ENCODE data around the gene AMY1C. TPM values are rescaled to one million over a fixed set of nuclear protein-coding genes. Genes with fewer than 3 reads are reported as not detected.
"Not testable (repeated sequence)": the region's sequence is repeated elsewhere in the genome, so short reads cannot be mapped to it uniquely, and the experiment has no call there.

Gene AMY1C
- total RNA-seq, result 0.21 TPM

- not testable (repeated sequence) for DNase-seq
Observed at GRCh38 chr1:103749598-103749997, at the start of gene AMY1C. TSS of gene AMY1C (plus strand) at chr1:103749898. CDS start at chr1:103750470, 572 bp downstream.

DNA sequence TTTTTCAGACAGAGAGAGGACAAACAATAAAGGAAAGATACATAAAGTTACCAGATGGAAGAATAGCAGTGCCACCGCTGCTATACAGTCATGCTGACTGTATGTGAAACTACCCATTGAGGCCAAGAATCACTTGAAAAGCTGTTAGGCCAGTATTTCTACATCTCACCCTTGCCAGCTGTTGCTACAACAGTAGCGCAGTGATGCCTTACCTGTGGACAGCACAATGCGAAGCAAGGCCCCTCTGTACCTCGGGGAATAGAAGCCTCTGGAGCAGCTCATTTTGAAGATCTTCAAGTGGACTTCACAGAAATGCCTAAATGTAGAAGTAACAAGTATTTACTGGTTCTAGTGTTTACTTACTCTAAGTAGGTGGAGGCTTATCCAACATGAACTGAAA is 49.0 kb upstream of the AMY1C start:
- DNase-seq, result not testable (repeated sequence)

- DNase-seq, result not testable (repeated sequence)
Observed at GRCh38 chr1:103701256-103701655, 48.4 kb upstream of the AMY1C start.

DNA sequence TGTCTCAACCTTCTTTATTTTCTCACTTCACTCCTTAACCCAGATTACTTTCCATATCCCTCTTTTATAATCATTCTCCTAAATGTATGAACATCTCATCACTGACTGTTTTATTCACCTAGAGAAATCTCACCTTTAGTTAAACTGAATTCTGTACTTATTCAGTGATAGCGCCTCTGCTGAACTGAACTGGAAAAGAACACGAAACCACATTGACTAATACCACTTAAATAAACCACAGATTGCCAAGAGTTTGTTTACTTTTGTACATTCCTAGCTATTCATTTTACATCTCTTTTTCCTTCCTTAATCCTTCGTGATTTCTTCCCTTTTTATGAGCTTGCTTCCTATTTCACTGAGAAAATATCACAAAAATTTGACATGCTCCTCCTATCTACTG is 42.0 kb upstream of the AMY1C start:
- DNase-seq, result not testable (repeated sequence)

DNA sequence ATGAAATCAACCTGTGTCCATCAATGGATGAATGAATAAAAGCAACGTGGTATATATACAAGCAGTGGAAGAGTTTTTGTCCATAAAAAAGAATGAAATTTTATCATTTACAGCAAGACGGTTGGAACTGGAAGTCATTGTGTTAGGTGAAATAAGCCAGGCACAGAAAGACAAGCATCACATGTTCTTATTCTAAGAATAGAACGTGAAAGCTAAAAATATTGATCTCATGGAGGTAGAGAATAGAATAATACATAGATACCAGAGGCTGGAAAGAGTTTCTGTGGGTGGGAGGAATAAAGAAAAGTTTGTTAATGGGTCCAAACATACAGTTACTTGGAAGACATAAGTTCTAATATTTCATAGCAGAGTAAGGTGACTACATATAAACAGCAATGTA is 39.3 kb upstream of the AMY1C start:
- DNase-seq, result not testable (repeated sequence)

- DNase-seq, result not testable (repeated sequence)
Observed at GRCh38 chr1:103717404-103717803, 32.3 kb upstream of the AMY1C start.

DNA sequence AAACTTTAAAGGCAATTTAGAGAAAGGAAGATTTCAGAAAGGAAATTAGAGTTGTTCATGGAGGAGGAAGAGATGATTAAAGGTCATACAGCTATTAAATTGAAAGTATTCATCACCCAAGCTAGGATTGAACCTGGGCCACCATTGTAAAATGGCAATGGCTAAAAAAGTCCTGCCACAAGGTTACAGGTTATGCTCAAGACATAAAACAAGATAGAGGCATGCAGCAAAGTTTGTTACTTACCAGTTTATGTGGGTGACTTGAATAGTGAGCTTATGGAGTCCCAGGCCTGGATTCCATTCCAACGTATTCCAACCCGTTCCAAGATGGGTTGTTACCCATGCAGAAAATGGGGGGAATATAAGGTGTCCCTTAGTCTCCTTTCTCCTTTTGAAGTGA is 28.2 kb upstream of the AMY1C start:
- not testable (repeated sequence) for DNase-seq

- DNase-seq, result not testable (repeated sequence)
Observed at GRCh38 chr1:103735334-103735733, 14.4 kb upstream of the AMY1C start.

DNA sequence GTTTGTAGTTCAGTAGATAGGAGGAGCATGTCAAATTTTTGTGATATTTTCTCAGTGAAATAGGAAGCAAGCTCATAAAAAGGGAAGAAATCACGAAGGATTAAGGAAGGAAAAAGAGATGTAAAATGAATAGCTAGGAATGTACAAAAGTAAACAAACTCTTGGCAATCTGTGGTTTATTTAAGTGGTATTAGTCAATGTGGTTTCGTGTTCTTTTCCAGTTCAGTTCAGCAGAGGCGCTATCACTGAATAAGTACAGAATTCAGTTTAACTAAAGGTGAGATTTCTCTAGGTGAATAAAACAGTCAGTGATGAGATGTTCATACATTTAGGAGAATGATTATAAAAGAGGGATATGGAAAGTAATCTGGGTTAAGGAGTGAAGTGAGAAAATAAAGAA is 11.7 kb upstream of the AMY1C start:
- not testable (repeated sequence) for DNase-seq

DNA sequence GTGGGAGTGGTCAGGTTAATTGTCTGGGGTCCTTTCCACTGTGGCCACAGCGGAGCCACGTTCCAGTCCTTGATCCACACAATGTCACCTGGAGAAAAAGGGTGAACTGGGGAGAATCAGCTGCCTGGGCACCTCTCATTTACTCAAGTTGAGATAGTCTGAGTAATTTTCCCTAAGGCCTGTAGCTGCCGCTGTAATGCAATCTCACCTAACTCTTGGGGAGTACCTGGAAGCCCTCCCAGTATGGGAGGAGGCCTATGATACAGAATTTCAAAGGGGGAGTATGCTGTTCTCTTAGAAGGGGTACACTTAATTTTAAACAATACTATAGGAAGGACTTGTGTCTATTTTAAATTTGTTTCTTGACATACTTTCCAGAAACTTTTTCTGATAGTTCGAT is 5.2 kb upstream of the AMY1C start:
- DNase-seq, result not testable (repeated sequence)

- DNase-seq, result not testable (repeated sequence)
Observed at GRCh38 chr1:103745040-103745439, 4.7 kb upstream of the AMY1C start.

DNA sequence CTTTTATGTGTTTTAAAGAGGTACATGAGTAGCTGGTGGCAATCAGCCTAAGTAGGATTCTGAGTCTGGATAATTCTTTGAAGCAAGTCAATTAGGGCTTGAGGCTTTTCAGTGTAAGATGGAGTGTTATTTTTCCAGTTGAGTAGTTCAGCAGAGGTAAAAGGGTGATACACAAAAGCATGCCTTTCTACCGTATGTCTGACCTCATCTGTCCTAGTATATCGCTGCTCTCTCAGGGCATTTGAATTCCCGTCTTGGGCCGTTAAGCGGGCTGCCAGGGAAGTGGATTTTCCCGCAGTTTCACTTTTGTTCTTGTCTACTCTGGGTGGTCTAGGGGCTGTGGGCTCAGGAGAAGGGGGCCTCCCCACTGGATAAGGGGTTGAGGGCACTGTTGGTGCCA is 1.4 kb upstream of the AMY1C start:
- DNase-seq, result not testable (repeated sequence)

- DNase-seq, result no peak
Observed at GRCh38 chr1:103761896-103762295, 12.2 kb downstream of the AMY1C start.

GRCh38 chr1:103779932-103780331 is 30.2 kb downstream of the AMY1C start:
- no peak for DNase-seq

DNA sequence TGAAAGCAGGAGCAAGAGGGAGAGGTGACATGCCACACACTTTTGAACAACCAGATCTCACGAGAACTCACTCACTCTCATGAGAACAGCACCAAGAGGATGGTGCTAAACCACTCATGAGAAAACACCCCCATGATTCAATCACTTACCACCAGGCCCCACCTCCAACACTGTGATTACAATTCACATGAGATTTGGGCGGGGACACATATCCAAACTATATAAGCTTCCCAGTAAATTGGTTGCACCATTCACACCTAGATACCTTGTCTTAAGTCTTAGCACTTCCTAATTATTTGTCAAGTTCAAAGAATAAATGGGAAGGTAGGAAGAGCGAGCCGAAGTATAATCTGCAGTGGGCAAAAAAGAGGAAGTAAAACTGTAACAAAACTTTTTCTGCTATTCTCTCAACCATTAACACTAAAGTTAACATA is 34.3 kb downstream of the AMY1C start:
- no peak for DNase-seq

- DNase-seq, result peak; percentile 23
Observed at GRCh38 chr1:103788377-103788776, 38.7 kb downstream of the AMY1C start.

DNA sequence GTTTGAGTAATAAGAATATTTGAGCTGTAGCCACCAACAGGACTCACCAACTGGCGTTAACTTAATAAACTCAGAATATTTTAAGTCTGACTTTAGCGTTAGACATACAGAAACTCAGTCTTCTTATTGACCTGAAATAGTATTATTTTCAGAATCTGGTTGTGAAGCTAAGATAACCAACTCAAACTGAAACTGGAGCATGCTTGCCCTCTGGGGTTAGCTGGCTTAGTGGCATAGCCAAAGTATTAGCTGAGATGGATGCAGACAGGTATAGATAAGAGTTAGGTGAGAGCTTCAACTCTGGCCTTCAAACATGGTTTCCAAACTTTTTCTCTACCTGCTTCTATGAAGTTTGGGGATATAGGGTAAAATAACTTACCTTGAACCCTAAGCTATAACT is 40.5 kb downstream of the AMY1C start:
- no peak for DNase-seq

Other genes starting within 250 kb of the AMY1C start
- gene RNPC3, start 224.2 kb upstream of the AMY1C start, total RNA-seq, result 21.1 TPM
- gene AMY2B, start 178.3 kb upstream of the AMY1C start, total RNA-seq, result 29.7 TPM
- gene AMY2A, start 132.5 kb upstream of the AMY1C start, total RNA-seq, result not detected
- not detected for gene AMY1A, start 94.1 kb upstream of the AMY1C start, total RNA-seq
- gene AMY1B, start 53.7 kb upstream of the AMY1C start, total RNA-seq, result not detected

Data from tongue (tissue), 2 donors.